Measurements from ENCODE around the gene KLHL21.

KLHL21 gene

DNA sequence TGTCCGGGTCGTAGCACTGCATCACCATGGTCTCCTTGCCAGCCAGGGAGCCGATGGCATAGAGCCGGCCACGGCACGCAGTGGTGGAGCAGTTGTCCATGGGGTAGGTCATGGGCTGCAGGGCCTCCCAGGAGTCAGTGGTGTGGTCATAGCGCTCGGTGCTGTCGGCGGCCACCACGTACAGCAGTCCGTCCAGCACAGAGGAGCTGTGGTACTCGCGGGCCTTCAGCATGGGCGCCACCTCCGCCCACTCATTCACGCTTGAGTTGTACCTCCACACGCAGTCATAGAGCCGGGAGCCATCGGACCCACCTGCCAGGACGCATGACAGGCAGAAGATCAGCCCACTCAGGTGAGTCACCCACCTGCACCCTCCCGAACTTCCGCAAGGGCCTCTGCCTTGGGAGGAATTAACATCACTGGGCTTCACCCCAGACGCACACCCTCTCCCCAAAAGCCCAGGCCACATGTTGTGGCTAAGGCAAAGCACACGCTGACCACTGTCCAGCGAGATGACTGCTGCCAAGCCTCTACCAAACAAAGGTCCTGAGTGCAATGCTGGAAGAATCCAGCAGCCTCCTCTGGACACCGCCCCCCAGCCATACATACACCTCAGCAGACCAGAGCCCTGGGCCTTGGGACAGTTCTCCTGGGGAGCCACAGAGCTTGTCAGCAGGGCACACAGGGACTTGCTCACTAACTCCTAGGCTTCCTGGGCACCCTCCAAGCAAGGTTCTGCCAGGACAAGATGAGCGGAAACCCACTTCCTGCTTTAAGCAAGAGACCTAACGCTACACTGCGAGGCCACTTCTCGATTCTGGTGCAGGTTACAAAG, 3.3 kb downstream of the KLHL21 start:
- DNase-seq, result peak; percentile 74

GRCh38 chr1:6597777-6598131, 4.9 kb downstream of the KLHL21 start:
- DNase-seq, result no peak

DNA sequence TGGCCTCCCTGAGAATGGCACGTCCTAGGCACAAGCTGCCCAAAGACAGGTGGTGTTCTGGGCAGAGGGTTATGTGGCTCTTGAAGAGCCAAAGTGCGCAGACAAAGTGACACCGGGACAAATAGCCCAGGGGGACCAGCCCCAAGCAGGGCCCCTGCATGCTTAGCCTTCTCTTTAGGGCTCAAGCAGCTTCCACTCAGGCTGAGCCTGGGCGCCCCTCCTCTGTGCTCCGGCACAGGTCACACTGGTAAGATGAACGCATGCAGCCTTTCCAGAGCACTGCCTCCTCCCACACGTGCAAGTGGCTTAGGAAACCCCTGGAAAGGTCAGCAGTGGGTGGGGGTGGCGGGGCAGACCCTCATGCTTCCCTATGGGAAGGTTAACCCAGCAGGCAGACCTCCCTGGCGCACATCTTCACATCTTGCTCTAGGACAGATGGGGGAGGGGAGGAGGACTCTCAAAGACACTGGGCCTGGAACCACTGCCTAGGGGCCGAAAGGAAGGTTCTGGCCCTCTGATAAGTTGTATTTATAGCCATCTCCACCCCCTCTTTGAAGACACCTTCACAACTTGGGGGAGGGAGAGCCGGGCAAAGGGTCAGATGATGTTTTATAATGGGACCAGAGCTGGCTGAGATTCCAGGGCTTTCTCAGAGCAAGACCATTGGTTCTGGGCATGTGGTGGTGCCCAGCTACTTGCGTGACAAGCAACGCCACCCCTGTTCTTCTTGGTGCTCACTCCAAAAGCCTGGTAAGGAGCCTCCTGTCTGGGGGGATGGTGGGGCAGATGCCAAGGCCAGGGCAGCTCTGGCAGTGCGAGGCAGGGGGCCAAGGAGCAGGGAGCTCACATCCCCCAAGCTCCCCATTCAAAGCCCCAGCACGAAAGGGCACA, 5.5 kb downstream of the KLHL21 start:
- DNase-seq, result no peak

DNA sequence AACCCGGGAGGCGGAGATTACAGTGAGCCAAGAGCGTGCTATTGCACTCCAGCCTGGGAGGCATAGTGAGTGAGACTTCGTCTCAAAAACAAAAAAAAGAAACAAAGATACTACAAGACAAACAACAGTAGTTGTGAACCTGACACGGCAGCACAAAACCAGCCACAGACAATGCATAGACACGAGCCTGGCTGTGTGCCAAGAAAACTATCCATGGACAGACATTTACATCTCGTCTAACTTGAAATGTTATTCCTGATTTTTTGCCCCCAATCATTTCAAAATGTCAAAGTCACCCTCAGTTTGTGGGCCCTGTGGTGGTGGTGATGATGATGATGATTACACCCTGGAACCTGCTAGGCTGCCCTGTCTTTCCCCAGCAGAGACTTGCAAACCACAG, 6.3 kb downstream of the KLHL21 start:
- no peak for DNase-seq

GRCh38 chr1:6594977-6595740, 7.5 kb downstream of the KLHL21 start:
- DNase-seq, result no peak

DNA sequence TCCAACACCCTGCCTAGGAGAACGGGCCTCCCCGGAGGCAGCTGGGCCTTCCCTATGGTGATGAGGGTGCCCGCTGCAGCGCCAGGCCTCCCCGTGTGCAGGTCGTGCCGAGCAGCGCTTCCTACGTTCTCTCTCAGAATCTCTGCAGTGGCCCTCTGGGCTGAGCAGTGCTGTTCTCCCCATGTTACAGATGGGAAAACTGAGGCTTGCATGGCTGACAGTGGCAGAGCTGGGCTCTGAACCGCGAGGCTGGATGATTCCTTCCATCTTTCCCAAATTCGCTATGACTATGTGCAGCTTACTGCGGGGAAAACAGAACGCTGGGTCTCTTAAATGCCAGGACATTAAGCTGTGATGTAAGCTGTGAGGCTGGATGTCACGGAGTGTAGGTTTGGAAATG, 8.9 kb downstream of the KLHL21 start:
- DNase-seq, result no peak

DNA sequence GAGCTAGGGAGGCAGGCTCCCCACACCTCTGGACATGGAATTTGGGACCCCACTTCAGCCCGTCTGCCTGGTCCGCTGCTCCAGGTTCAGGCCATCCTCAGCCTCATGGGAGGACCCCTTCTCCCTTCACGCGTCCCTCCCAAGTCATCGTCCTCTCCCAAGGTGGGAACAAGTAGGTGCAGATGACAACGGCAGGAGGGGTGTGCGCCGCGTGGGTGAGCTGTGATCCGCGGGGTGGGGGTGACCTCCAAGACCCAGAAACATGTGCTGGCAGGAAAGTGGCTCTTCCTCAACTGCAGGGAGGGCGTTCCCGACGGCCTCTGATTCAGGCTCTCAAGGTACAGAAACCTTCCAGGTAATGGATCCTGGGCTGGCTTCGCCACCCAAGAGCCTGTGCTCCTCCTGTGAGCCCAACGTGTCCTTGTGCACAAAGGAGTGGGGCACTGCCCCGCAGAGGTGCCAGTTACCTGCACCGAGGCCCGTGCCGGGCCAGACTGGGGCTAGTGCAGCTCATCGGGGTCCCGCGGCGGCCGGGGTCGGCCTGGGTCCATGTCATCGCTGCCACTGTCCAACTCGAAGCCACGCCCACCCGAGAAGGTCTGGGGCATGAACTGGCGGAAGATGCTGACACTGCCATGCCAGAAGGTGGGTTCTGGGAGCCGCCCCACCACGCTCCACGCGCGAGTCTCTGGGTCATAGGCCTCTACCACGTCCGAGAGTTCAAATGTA, 9.6 kb downstream of the KLHL21 start:
- no peak for DNase-seq

- DNase-seq, result no peak
Observed at GRCh38 chr1:6592441-6592840, 10.2 kb downstream of the KLHL21 start.

GRCh38 chr1:6591644-6592043, 11.0 kb downstream of the KLHL21 start:
- DNase-seq, result no peak

GRCh38 chr1:6591222-6591621, 11.4 kb downstream of the KLHL21 start:
- no peak for DNase-seq

GRCh38 chr1:6590046-6590445, 12.6 kb downstream of the KLHL21 start:
- DNase-seq, result no peak

GRCh38 chr1:6588893-6589520, 13.7 kb downstream of the KLHL21 start:
- no peak for DNase-seq

- DNase-seq, result no peak
Observed at GRCh38 chr1:6588128-6588892, 14.4 kb downstream of the KLHL21 start.

DNA sequence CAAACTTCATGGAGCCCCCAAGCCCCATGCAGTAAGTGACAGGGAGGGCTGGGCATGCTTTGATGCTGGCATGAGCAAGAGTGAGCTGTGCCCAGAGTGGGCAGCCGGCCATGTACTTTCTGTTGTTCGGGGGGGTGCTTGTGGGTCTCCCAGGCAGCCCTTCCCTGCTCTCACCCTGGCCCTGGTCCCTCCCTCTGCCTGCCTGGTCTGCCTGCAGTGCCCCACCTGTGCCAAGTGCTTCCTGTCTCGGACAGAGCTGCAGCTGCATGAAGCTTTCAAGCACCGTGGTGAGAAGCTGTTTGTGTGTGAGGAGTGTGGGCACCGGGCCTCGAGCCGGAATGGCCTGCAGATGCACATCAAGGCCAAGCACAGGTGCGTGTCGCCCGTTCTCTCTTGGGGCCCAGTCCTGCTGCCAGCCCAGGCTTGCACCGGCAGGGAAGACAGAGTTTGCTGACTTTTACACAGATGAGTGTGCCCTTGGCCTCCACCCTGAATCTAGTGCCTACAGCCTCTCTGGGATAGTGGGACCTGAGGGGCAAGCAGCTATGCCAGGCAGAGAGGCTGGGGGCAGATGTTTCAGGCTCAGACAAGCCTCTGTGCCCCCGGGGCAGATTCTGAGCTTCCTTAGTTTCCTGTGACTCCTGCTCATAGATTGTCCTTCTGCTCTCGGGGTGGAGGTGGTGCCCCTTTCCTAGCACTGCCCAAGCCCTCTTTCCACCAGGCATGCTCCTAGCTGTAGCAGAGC, 15.2 kb downstream of the KLHL21 start:
- DNase-seq, result no peak

DNA sequence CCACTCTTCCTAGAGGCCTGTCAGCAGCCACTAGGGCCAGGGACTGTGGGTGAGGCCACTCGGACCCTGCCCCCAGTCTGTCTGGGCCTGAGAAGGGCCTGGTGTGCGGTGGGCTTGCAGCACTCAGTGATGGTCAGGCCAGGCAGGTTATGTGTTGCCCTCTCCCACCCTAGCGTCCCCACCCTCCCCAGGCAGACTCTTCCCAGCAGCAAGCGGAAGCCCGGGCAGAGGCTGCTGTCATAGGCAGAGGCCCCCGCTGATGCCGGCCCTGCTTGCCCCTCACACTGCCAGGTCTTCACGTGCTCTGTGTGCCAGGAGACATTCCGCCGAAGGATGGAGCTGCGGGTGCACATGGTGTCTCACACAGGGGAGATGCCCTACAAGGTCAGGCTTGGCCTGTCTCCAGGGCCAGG, 16.3 kb downstream of the KLHL21 start:
- no peak for DNase-seq

DNA sequence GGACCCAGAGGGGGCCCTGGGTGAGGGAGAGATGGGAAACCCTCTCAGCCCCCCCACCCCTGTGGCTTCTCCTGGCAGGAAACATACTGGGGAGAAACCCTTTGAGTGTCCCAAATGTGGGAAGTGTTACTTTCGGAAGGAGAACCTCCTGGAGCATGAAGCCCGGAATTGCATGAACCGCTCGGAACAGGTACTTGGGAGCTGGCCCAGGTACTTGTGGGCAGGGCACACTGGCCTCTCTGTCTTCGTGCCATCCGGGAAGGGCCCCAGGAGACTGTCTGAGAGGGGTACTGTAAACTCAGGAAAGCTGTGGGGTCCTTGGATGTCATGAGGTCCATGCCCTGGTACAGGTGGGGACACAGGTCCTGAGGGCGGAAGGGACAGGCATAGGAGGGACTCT, 16.8 kb downstream of the KLHL21 start:
- no peak for DNase-seq

- DNase-seq, result no peak
Observed at GRCh38 chr1:6585081-6585722, 17.5 kb downstream of the KLHL21 start.

- DNase-seq, result no peak
Observed at GRCh38 chr1:6584126-6585080, 18.3 kb downstream of the KLHL21 start.

DNA sequence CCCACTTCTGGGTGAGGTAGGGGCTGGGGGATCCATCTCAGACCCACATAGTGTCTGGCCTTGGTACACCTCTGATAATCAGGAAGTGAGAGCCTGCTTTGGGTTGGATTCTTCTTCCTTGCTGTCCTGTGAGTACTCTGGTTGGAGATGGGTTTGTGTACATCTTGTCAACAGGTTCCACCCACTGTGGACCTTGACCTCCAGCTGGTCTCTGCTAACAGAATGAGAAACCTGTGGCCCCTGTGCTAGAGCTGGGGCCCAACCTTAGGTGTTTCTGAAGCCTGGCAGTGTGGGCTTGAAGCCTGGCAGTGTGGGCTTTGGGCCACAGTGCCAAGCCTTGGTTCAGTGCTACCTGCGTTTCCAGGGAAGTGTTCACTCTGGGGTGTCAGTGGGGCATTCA, 20.3 kb downstream of the KLHL21 start:
- DNase-seq, result no peak

All from stimulated activated CD4-positive, alpha-beta T cell treated with anti-CD3 and anti-CD28 coated beads, Interleukin-1b, Interleukin-23, amount 100 ng/mL, for 48 hours (primary cell).